Erythroblast (primary cell): Measurements from ENCODE around the gene GAK.

Source experiments
- GATA1 ChIP-seq: IDR thresholded peaks from 2 replicates; pipeline ENCODE4 v1.6.1; 2011; ENCODE audit warnings: low read depth, mild to moderate bottlenecking, control low read depth, low read length, moderate library complexity
- POLR2A ChIP-seq: IDR thresholded peaks from 2 replicates; pipeline ENCODE4 v1.6.1; 2011; ENCODE audit warnings: mild to moderate bottlenecking, low read length

- no peak for TF ChIP-seq POLR2A
- TF ChIP-seq GATA1, result no peak
Observed at GRCh38 chr4:820230-821172, 111.6 kb downstream of the GAK start.
